ENCODE data around the gene CNTNAP2. TPM values are rescaled to one million over a fixed set of nuclear protein-coding genes. Genes with fewer than 3 reads are reported as not detected.

The CNTNAP2 gene
- total RNA-seq, 4 donors from 2014 or later = 0.42 TPM; not detected in 3

GRCh38 chr7:147990942-147991341, 1874.3 kb downstream of the CNTNAP2 start:
- H3K27ac ChIP-seq = no peak overlapping the region
- no peaks in the 10 kb centered on the region for H3K27me3 ChIP-seq
- no peaks in the 10 kb centered on the region for H3K4me1 ChIP-seq
- TF ChIP-seq POLR2A (IDR thresholded peaks at IDR 0.05) (no peak), CTCF (IDR thresholded peaks at IDR 0.05) (no peak), EP300 (IDR thresholded peaks at IDR 0.05) (no peak)
- no peak for DNase-seq (ENCODE audit: low spot score in 2 of 2)
- H3K9me3 ChIP-seq = peaks cover 0 to 4% (median 0%) of the 10 kb centered on the region in 4 donors
- H3K4me3 ChIP-seq = no peak overlapping the region
- no peaks in the 10 kb centered on the region for H3K36me3 ChIP-seq
- 67 to 82% methylated on average over 2 of the region's 2 CpGs for WGBS, 2 donors

DNA sequence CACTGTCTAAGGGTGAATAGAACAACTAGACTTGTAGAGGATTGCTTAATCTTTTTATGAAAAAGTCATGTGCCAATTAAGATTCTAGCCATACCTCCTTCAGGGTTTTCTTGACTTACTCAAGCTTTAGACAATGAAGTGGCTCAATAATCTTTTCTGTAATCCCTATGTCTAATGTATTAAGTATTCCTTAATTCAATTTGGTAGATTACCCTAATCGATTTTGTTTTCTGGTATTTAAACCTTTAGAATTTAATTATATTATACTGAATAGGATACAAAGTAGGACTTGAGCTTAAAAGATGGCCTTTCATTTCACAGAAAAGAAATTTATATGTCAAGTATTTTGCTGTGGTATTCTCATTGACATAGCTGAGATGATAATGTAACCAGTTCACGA, 1876.1 kb downstream of the CNTNAP2 start:
- Histone ChIP-seq H3K27ac (no peak overlapping the region), H3K36me3 (no peaks in the 10 kb centered on the region), H3K27me3 (no peaks in the 10 kb centered on the region), H3K4me3 (no peak overlapping the region), H3K9me3 (peaks cover 0 to 4% (median 0%) of the 10 kb centered on the region in 4 donors), H3K4me1 (no peaks in the 10 kb centered on the region)
- TF ChIP-seq POLR2A (IDR thresholded peaks at IDR 0.05) (no peak), CTCF (IDR thresholded peaks at IDR 0.05) (no peak), EP300 (IDR thresholded peaks at IDR 0.05) (no peak)
- no peak for DNase-seq (ENCODE audit: low spot score in 2 of 2)
- WGBS, 2 donors = 76 to 92% methylated on average over 2 of the region's 2 CpGs

- H3K9me3 ChIP-seq = no peaks in the 10 kb centered on the region
- H3K4me1 ChIP-seq = no peaks in the 10 kb centered on the region
- WGBS, 2 donors = 90 to 93% methylated on average over 10 of the region's 10 CpGs
- no peaks in the 10 kb centered on the region for H3K27me3 ChIP-seq
- TF ChIP-seq CTCF (IDR thresholded peaks at IDR 0.05) (no peak), POLR2A (IDR thresholded peaks at IDR 0.05) (no peak), EP300 (IDR thresholded peaks at IDR 0.05) (no peak)
- H3K36me3 ChIP-seq = no peaks in the 10 kb centered on the region
- H3K4me3 ChIP-seq = no peak overlapping the region
- DNase-seq (ENCODE audit: low spot score in 2 of 2) = no peak
- no peak overlapping the region for H3K27ac ChIP-seq
These were observed 1881.0 kb downstream of the CNTNAP2 start for GRCh38 chr7:147997636-147998035.

DNA sequence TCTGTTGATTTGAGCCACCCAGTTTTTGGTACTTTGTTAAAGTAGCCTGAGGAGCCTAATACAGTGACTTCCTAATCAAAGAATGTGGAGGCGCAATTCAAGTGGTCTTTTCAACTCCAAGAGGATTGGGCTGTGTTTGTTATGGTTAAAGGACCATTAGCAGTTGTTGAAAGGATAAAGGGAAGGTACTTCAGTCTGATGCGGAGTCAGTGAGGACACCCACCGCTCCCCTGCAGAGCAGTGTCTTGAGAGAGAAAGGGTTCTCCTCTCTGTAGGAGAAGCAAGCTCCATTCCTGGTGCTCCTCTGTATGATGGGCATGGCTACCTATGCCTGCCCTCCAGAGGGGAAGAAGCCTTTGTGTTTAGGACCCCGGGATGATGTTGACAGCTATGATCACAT, 1883.4 kb downstream of the CNTNAP2 start:
- no peak for DNase-seq (ENCODE audit: low spot score in 2 of 2)
- WGBS, 2 donors = 90% methylated on average over 4 of the region's 4 CpGs
- H3K9me3 ChIP-seq = no peaks in the 10 kb centered on the region
- no peak overlapping the region for H3K4me3 ChIP-seq
- no peaks in the 10 kb centered on the region for H3K4me1 ChIP-seq
- no peak overlapping the region for H3K27ac ChIP-seq
- no peak for TF ChIP-seq EP300 (IDR thresholded peaks at IDR 0.05)
- TF ChIP-seq POLR2A (IDR thresholded peaks at IDR 0.05) = no peak
- TF ChIP-seq CTCF (IDR thresholded peaks at IDR 0.05) = no peak
- H3K36me3 ChIP-seq = no peaks in the 10 kb centered on the region
- no peaks in the 10 kb centered on the region for H3K27me3 ChIP-seq

GRCh38 chr7:148011753-148012152, 1895.2 kb downstream of the CNTNAP2 start:
- Histone ChIP-seq H3K27ac (no peak overlapping the region), H3K9me3 (no peaks in the 10 kb centered on the region), H3K27me3 (no peaks in the 10 kb centered on the region), H3K4me1 (no peaks in the 10 kb centered on the region), H3K4me3 (no peak overlapping the region), H3K36me3 (no peaks in the 10 kb centered on the region)
- no peak for DNase-seq (ENCODE audit: low spot score in 2 of 2)
- 87 to 92% methylated on average over 1 of the region's 1 CpG for WGBS, 2 donors
- TF ChIP-seq POLR2A (IDR thresholded peaks at IDR 0.05) = no peak
- TF ChIP-seq CTCF (IDR thresholded peaks at IDR 0.05) = no peak
- no peak for TF ChIP-seq EP300 (IDR thresholded peaks at IDR 0.05)

All from tibial nerve (tissue), 4 donors.